Thoracic aorta (tissue), 2 donors: ENCODE results near the gene CCL7. TPM values are rescaled to one million over a fixed set of nuclear protein-coding genes. Genes with fewer than 3 reads are reported as not detected.

Experiments used
- ATAC-seq: fragments of 150-250 bp; one replicate; pipeline ENCODE4 v1.8.0; 2017; ENCODE audit warnings: low read depth; ENCODE audit not compliant: insufficient number of reproducible peaks, low FRiP score
- DNase-seq: peaks from one replicate; pipeline ENCODE4 v3.0.0-alpha.2; 2020; ENCODE audit warnings: low spot score
- H3K27ac ChIP-seq, 2 donors: fragments of 200-600 bp; sonication (generic); 1 replicate in 1 of 2; 2 replicates in 1 of 2; pipeline ENCODE4 v1.5.1; 2016; ENCODE audit warnings: mild to moderate bottlenecking in 2 of 2, moderate library complexity in 2 of 2
- H3K27me3 ChIP-seq: fragments of 200-600 bp; sonication (generic); replicated peaks from 2 replicates; pipeline ENCODE4 v1.6.0; 2016; ENCODE audit warnings: mild to moderate bottlenecking; ENCODE audit not compliant: insufficient read depth
- H3K36me3 ChIP-seq: fragments of 200-600 bp; sonication (generic); one replicate; pipeline ENCODE4 v1.5.1; 2016
- H3K4me1 ChIP-seq, 2 donors: fragments of 200-600 bp; sonication (generic); 1 replicate in 1 of 2; 2 replicates in 1 of 2; pipeline versions ENCODE4 v1.5.1 to v1.6.0; 2016; ENCODE audit warnings: low read depth in 2 of 2, mild to moderate bottlenecking in 1 of 2; ENCODE audit not compliant: control insufficient read depth in 1 of 2
- H3K4me3 ChIP-seq: fragments of 200-600 bp; sonication (generic); 2 replicates; pipeline ENCODE4 v1.5.1; 2016; ENCODE audit warnings: mild to moderate bottlenecking
- H3K9me3 ChIP-seq: fragments of 200-600 bp; sonication (generic); 2 replicates; pipeline ENCODE4 v1.5.1; 2016
- total RNA-seq, 2 donors: library from RNA; depleted of rRNA; stranded (reverse); fragments of >200 nt; gene quantifications; one replicate each; pipeline versions ENCODE4 v1.1.0 to v1.2.3, GENCODE V29; 2016
- TF ChIP-seq, protein P1 (sequence below): fragments of 200-600 bp; sonication (generic); IDR thresholded peaks from one replicate; pipeline ENCODE4 v1.5.1; 2019; ENCODE audit warnings: antibody characterized with exemption

CCL7 gene
- total RNA-seq, 2 donors from 2014 or later, result 1.3 TPM; not detected in 1

DNA sequence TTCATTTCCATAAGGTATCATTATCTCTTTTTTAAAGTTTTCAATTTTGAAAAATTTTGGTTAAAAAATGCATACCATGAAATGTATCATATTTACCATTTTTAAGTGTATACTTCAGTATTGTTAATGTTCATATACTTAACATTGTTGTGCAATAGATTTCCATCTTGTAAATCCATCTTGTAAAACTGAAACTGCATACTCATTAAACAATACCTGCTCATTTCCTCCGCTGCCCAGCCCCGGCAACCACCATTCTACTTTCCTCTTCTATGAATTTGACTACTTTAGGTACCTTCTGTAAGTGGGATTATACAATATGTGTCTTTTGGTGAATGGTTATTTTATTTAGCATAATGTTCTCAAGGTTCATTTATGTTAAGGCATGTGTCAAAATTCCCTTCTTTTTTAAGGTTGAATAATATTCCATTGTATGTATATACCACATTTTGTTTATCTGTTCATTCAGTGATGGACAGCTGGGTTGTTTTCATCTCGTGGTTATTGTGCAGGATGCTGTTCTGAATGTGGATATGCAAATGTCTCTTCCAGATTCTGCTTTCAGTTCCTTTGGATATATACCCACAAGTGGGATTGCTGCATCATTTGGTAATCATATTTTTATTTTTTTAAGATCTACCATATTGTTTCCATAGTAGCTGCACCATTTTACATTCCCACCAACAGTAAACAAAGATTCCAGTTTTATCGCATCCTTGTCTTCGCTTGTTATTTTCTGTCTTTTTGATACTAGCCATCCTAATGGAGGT lies 8.3 kb upstream of the CCL7 start:
- TF ChIP-seq, protein P1, sequence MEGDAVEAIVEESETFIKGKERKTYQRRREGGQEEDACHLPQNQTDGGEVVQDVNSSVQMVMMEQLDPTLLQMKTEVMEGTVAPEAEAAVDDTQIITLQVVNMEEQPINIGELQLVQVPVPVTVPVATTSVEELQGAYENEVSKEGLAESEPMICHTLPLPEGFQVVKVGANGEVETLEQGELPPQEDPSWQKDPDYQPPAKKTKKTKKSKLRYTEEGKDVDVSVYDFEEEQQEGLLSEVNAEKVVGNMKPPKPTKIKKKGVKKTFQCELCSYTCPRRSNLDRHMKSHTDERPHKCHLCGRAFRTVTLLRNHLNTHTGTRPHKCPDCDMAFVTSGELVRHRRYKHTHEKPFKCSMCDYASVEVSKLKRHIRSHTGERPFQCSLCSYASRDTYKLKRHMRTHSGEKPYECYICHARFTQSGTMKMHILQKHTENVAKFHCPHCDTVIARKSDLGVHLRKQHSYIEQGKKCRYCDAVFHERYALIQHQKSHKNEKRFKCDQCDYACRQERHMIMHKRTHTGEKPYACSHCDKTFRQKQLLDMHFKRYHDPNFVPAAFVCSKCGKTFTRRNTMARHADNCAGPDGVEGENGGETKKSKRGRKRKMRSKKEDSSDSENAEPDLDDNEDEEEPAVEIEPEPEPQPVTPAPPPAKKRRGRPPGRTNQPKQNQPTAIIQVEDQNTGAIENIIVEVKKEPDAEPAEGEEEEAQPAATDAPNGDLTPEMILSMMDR, result no peak
- H3K4me1 ChIP-seq, result peaks cover 3 to 13% of the 10 kb centered on the region in 2 donors

DNA sequence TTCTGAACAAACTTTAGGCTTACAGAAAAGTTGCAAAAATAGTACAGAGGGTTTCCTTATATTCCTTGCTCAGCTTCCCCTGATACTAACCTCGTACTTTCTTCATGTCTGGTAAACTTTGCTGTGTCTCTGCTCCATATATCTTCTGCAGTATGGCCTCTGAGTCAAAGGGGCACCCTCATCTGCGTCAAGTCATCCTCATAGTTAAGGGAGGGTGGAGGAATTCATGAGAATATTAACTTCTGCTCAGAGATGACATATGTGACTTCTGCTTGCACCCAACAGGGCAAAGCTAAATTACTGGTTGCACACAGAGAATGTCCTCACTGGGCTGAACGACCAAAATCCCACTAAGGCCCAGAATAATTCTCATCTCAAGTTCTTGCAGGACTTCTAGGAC lies 4.3 kb upstream of the CCL7 start:
- H3K4me1 ChIP-seq, result no peaks in the 10 kb centered on the region
- ATAC-seq (no peak), DNase-seq (no peak)
- H3K9me3 ChIP-seq, result no peaks in the 10 kb centered on the region
- TF ChIP-seq, protein P1, result no peak
- H3K27me3 ChIP-seq, result no peaks in the 10 kb centered on the region
- no peaks in the 10 kb centered on the region for H3K36me3 ChIP-seq
- no peak overlapping the region for H3K4me3 ChIP-seq
- H3K27ac ChIP-seq, result no peak overlapping the region

More for the DNA sequence above, 8.3 kb upstream of the CCL7 start:
- no peaks in the 10 kb centered on the region for H3K9me3 ChIP-seq
- no peak for ATAC-seq
- no peak overlapping the region for H3K4me3 ChIP-seq
- no peak for DNase-seq
- no peak overlapping the region for H3K27ac ChIP-seq
- no peaks in the 10 kb centered on the region for H3K27me3 ChIP-seq
- H3K36me3 ChIP-seq, result no peaks in the 10 kb centered on the region

DNA sequence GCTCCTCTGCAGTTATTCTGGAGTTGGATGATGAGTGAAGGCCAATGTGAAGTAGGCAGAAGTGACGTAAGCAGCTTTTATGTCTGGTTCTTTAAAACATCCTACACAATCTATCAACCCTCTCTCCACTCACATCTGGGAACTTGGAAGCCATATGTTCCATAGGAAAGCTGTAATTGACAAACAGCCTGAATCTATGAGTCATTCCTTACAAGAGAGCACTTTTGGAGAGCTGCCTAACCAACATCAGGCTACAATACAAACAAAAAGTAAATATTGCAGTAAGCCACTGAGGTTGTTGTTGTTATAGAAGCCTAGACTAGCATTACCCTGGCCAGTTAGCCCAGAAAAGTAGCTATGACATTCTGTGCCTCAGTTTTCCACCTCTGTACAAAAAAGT lies 5.9 kb downstream of the CCL7 start:
- H3K36me3 ChIP-seq, result no peaks in the 10 kb centered on the region
- no peaks in the 10 kb centered on the region for H3K27me3 ChIP-seq
- TF ChIP-seq, protein P1, result no peak
- DNase-seq (no peak), ATAC-seq (no peak)
- no peaks in the 10 kb centered on the region for H3K4me1 ChIP-seq
- no peak overlapping the region for H3K27ac ChIP-seq
- H3K9me3 ChIP-seq, result no peaks in the 10 kb centered on the region
- no peak overlapping the region for H3K4me3 ChIP-seq

DNA sequence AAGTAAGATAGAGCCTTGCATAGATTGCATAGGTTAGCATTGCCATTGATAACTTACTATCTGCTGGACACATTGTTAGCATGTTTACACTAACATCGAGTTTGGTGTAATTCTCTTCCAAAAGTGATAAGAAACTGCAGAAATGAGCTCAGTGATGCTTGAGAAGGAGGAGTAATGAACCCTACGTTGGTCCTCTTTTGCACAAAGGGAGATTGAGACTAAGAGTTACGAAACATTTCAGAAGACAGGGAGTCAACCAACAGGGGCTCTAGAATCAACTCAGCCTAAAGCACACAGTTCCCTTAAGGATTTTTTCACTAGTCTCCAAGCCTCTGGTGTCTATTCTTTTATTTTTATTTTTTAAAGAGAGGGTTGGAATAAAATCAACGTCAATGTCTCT lies 6.8 kb downstream of the CCL7 start:
- Histone ChIP-seq H3K27ac (no peak overlapping the region), H3K4me1 (no peaks in the 10 kb centered on the region), H3K4me3 (no peak overlapping the region), H3K9me3 (no peaks in the 10 kb centered on the region), H3K27me3 (no peaks in the 10 kb centered on the region), H3K36me3 (no peaks in the 10 kb centered on the region)
- no peak for ATAC-seq
- TF ChIP-seq, protein P1, result no peak
- no peak for DNase-seq

DNA sequence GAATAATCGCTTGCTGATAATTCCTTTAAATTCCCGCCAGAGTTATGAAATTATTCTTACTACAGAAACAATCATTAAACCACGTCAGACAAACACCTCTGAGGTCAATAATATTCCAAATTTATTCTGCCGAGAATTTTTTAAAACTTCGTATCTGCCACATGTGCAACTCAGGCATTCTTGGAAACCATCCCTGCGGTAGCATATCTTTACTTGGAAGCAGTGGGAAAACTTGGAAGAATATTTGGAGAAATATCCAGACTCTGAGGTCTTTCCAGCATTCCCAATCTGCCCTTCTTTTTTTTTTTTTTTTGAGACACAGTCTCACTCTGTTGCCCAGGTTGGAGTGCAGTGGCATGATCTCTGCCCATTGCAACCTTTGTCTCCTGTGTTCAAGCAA lies 13.6 kb downstream of the CCL7 start:
- no peaks in the 10 kb centered on the region for H3K36me3 ChIP-seq
- H3K27me3 ChIP-seq, result no peaks in the 10 kb centered on the region
- no peaks in the 10 kb centered on the region for H3K9me3 ChIP-seq
- TF ChIP-seq, protein P1, result no peak
- H3K27ac ChIP-seq, result no peak overlapping the region
- DNase-seq (no peak), ATAC-seq (no peak)
- no peaks in the 10 kb centered on the region for H3K4me1 ChIP-seq
- no peak overlapping the region for H3K4me3 ChIP-seq
